NCI-H748 (cell line): Measurements from ENCODE around the gene ANTXRL.
"Not testable (repeated sequence)": the region's sequence is repeated elsewhere in the genome, so short reads cannot be mapped to it uniquely, and the experiment has no call there.

Source experiments
- DNase-seq: peaks from one replicate; lab custom pipeline; 2025; ENCODE audit not compliant: unreplicated experiment; lab: John Stamatoyannopoulos, UW

The ANTXRL gene

GRCh38 chr10:46272863-46273415 is 13.9 kb upstream of the ANTXRL start:
- no peak for DNase-seq

GRCh38 chr10:46273506-46274477 is 13.0 kb upstream of the ANTXRL start:
- DNase-seq: no peak

GRCh38 chr10:46277840-46278239 is 9.0 kb upstream of the ANTXRL start:
- DNase-seq: no peak

- not testable (repeated sequence) for DNase-seq
Measured at GRCh38 chr10:46282421-46282831, 4.4 kb upstream of the ANTXRL start.

- peak; percentile 65 for DNase-seq
Measured at GRCh38 chr10:46282842-46283574, 3.8 kb upstream of the ANTXRL start.

GRCh38 chr10:46283580-46284285 is 3.1 kb upstream of the ANTXRL start:
- DNase-seq: no peak

GRCh38 chr10:46284286-46285229 is 2.2 kb upstream of the ANTXRL start:
- DNase-seq: peak; percentile 85

GRCh38 chr10:46285300-46285699 is 1.5 kb upstream of the ANTXRL start:
- no peak for DNase-seq

- no peak for DNase-seq
Measured at GRCh38 chr10:46285966-46286620, 704 bp upstream of the ANTXRL start.

- no peak for DNase-seq
Measured at GRCh38 chr10:46287846-46288477, 1.2 kb downstream of the ANTXRL start.

- DNase-seq: no peak
Measured at GRCh38 chr10:46288601-46289206, 1.9 kb downstream of the ANTXRL start.

- no peak for DNase-seq
Measured at GRCh38 chr10:46289209-46289810, 2.5 kb downstream of the ANTXRL start.

- no peak for DNase-seq
Measured at GRCh38 chr10:46290101-46290886, 3.5 kb downstream of the ANTXRL start.

- peak; percentile 13 for DNase-seq
Measured at GRCh38 chr10:46291817-46292572, 5.2 kb downstream of the ANTXRL start.

GRCh38 chr10:46292573-46293023 is 5.8 kb downstream of the ANTXRL start:
- DNase-seq: no peak

GRCh38 chr10:46293228-46293627 is 6.4 kb downstream of the ANTXRL start:
- DNase-seq: no peak
